Ovary (tissue), 3 donors: ENCODE data around the gene TRIO.

Experiments used
- POLR2A ChIP-seq: fragments of 450-650 bp; IDR thresholded peaks from one replicate; pipeline ENCODE4 v1.6.1; 2017; ENCODE audit warnings: antibody characterized with exemption, mild to moderate bottlenecking, moderate library complexity
- TF ChIP-seq, protein P1 (sequence below), 3 donors: fragments of 450-650 bp in 2 of 3; fragments of 200-600 bp in 1 of 3; IDR thresholded peaks; one replicate each; pipeline versions ENCODE4 v1.5.1 to v1.8.0; 2016 to 2022; ENCODE audit warnings: antibody characterized with exemption in 3 of 3, mild to moderate bottlenecking in 1 of 3
- donor health status: DM: no; HTN: no; CAD: no.

DNA sequence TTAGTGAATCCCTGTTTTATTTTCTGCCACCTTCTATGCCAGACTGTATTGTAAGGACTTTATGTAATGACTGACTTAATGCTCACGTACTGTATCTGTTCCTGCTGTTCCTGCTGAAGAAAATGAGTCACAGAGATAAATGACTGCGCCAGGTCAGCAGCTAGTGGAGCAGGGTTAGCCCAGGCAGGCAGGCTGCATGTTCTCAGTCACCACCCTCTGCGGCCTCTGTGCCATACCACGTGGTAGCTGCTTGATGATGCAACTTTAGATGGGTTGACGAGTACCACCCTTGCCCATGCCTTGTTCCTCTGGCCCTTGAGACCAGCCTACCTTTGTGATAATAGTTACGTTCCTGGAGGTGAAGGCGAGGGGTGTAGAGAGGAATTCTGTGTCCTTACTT is 161.9 kb downstream of the TRIO start:
- TF ChIP-seq, protein P1, sequence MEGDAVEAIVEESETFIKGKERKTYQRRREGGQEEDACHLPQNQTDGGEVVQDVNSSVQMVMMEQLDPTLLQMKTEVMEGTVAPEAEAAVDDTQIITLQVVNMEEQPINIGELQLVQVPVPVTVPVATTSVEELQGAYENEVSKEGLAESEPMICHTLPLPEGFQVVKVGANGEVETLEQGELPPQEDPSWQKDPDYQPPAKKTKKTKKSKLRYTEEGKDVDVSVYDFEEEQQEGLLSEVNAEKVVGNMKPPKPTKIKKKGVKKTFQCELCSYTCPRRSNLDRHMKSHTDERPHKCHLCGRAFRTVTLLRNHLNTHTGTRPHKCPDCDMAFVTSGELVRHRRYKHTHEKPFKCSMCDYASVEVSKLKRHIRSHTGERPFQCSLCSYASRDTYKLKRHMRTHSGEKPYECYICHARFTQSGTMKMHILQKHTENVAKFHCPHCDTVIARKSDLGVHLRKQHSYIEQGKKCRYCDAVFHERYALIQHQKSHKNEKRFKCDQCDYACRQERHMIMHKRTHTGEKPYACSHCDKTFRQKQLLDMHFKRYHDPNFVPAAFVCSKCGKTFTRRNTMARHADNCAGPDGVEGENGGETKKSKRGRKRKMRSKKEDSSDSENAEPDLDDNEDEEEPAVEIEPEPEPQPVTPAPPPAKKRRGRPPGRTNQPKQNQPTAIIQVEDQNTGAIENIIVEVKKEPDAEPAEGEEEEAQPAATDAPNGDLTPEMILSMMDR (IDR thresholded peaks at IDR 0.05): no peak
- no peak for TF ChIP-seq POLR2A
